B cell (primary cell): ENCODE data around the gene S100A1. TPM values are rescaled to one million over a fixed set of nuclear protein-coding genes. Genes with fewer than 3 reads are reported as not detected.
"Not testable (repeated sequence)": the region's sequence is repeated elsewhere in the genome, so short reads cannot be mapped to it uniquely, and the experiment has no call there.

Experiments
- ATAC-seq: fragments of 200-7000 bp; cut with Tn5 transposase; one replicate; pipeline ENCODE4 v1.10.0; 2021; ENCODE audit warnings: low read depth, mild to moderate bottlenecking, moderate number of reproducible peaks, moderate library complexity
- CTCF ChIA-PET: fragments of 350-600 bp; sonication (Branson Sonifier 250); formaldehyde crosslinking; loops from one replicate; lab custom pipeline; 2021; ENCODE audit warnings: antibody characterized with exemption, inconsistent platforms; lab: Charles Lee
- POLR2A ChIA-PET: fragments of 350-600 bp; sonication (Branson Sonifier 250); formaldehyde crosslinking; loops from one replicate; lab custom pipeline; 2021; ENCODE audit warnings: antibody characterized with exemption; lab: Charles Lee
- DNase-seq: peaks from one replicate; pipeline ENCODE4 v3.0.0; 2013
- H2AFZ ChIP-seq: 2 replicates; pipeline ENCODE4 v1.6.1; 2012; ENCODE audit warnings: mild to moderate bottlenecking, low read depth, low read length; ENCODE audit not compliant: insufficient read depth, poor library complexity, severe bottlenecking
- H3K27ac ChIP-seq, 2 donors: 1 replicate in 1 of 2; 2 replicates in 1 of 2; pipeline ENCODE4 v1.5.1; 2012 to 2013; ENCODE audit warnings: low read length in 2 of 2, mild to moderate bottlenecking in 2 of 2, moderate library complexity in 1 of 2
- H3K27me3 ChIP-seq, 4 experiments: fragments of 200-600 bp in 1 of 4; sonication (generic) in 1 of 4; replicated peaks in 1 of 4; 1 replicate in 2 of 4; 2 replicates in 2 of 4; pipeline versions ENCODE4 v1.6.1 to v1.7.0; 2013 to 2016; ENCODE audit warnings: low read length in 3 of 4, mild to moderate bottlenecking in 2 of 4, mixed read lengths in 1 of 4, moderate library complexity in 1 of 4; ENCODE audit not compliant: insufficient read depth in 4 of 4, control insufficient read depth in 3 of 4; ENCODE audit errors: control extremely low read depth in 1 of 4
- H3K36me3 ChIP-seq, 2 experiments: replicated peaks in 1 of 2; 1 replicate in 1 of 2; 2 replicates in 1 of 2; pipeline versions ENCODE4 v1.6.1 to v1.7.1; 2013; ENCODE audit warnings: low read length in 1 of 2; ENCODE audit not compliant: insufficient read depth in 2 of 2, control insufficient read depth in 1 of 2; ENCODE audit errors: control extremely low read depth in 1 of 2, extremely low read depth in 1 of 2
- H3K4me1 ChIP-seq, 2 donors: fragments of 200-600 bp in 1 of 2; sonication (generic) in 1 of 2; 1 replicate in 1 of 2; 2 replicates in 1 of 2; pipeline versions ENCODE4 v1.5.1 to v1.6.1; 2013 to 2017; ENCODE audit warnings: low read length in 2 of 2; ENCODE audit not compliant: control insufficient read depth in 2 of 2, insufficient read depth in 2 of 2
- H3K4me2 ChIP-seq: replicated peaks from 2 replicates; pipeline ENCODE3; 2012; ENCODE audit warnings: mild to moderate bottlenecking, low read depth, low read length; ENCODE audit not compliant: poor library complexity, severe bottlenecking
- H3K4me3 ChIP-seq, 5 experiments: fragments of 200-600 bp in 1 of 5; sonication (generic) in 1 of 5; 1 replicate in 3 of 5; 2 replicates in 2 of 5; pipeline versions ENCODE4 v1.5.1 to v1.7.0; 2011 to 2016; ENCODE audit warnings: low read length in 4 of 5, mild to moderate bottlenecking in 4 of 5, low read depth in 2 of 5, control low read depth in 1 of 5, moderate library complexity in 1 of 5; ENCODE audit not compliant: insufficient read depth in 1 of 5; ENCODE audit errors: control extremely low read depth in 1 of 5, extremely low read depth in 1 of 5
- H3K79me2 ChIP-seq: fragments of 200-600 bp; sonication (generic); one replicate; pipeline ENCODE4 v1.6.0; 2016; ENCODE audit warnings: low read length; ENCODE audit not compliant: control insufficient read depth, insufficient read depth
- H3K9ac ChIP-seq: fragments of 200-600 bp; sonication (generic); 2 replicates; pipeline ENCODE4 v1.6.1; 2017; ENCODE audit warnings: mild to moderate bottlenecking, low read length, moderate library complexity
- H3K9me3 ChIP-seq, 3 donors: one replicate each; pipeline versions ENCODE4 v1.6.1 to v1.7.1; 2013; ENCODE audit warnings: low read length in 2 of 3; ENCODE audit not compliant: control insufficient read depth in 2 of 3, insufficient read depth in 1 of 3; ENCODE audit errors: control extremely low read depth in 1 of 3
- H4K20me1 ChIP-seq: 2 replicates; pipeline ENCODE4 v1.6.0; 2012; ENCODE audit warnings: mild to moderate bottlenecking, low read length; ENCODE audit not compliant: insufficient read depth, control insufficient read depth, poor library complexity, severe bottlenecking
- H3K27ac Mint-ChIP-seq: one replicate; pipeline ENCODE4 v1.8.0; 2021; ENCODE audit warnings: mixed read lengths
- H3K27me3 Mint-ChIP-seq: one replicate; pipeline ENCODE4 v1.8.0; 2021; ENCODE audit warnings: mixed read lengths
- H3K4me1 Mint-ChIP-seq: one replicate; pipeline ENCODE4 v1.8.0; 2021; ENCODE audit warnings: mixed read lengths
- H3K4me3 Mint-ChIP-seq: one replicate; pipeline ENCODE4 v1.8.0; 2021; ENCODE audit warnings: mixed read lengths
- H3K9me3 Mint-ChIP-seq: one replicate; pipeline ENCODE4 v1.8.0; 2022; ENCODE audit warnings: mixed read lengths; ENCODE audit not compliant: insufficient read depth
- EZH2 ChIP-seq: IDR thresholded peaks from 2 replicates; pipeline ENCODE4 v1.6.1; 2012; ENCODE audit warnings: borderline replicate concordance, low read depth, mild to moderate bottlenecking, moderate library complexity, low read length; ENCODE audit not compliant: insufficient read depth, poor library complexity, severe bottlenecking
- WGBS: methylation state at CpG from one replicate; pipeline ENCODE4 v1.1.5; 2013; ENCODE audit warnings: missing lambda C conversion rate; ENCODE audit not compliant: insufficient coverage; 5-methylcytosine and 5-hydroxymethylcytosine counted together
- intact Hi-C: fragments of 100-400 bp; cut with micrococcal nuclease; formaldehyde crosslinking; loops from one replicate; pipeline ENCODE4 v1.10.0; 2022
- polyA plus RNA-seq: library from polyadenylated mRNA; depleted of rRNA; stranded (reverse); fragments of >200 nt; gene quantifications from 2 replicates; pipeline ENCODE4 v1.2.3, GENCODE V29; 2012
- total RNA-seq, 2 donors: library from RNA; stranded (reverse); fragments of 120-200 nt in 1 of 2; gene quantifications; 1 replicate in 1 of 2; 2 replicates in 1 of 2; pipeline versions ENCODE4 v1.2.3 to v1.2.4, GENCODE V29; 2013 to 2022
- TF ChIP-seq, protein P1 (sequence below): fragments of 200-600 bp; IDR thresholded peaks from one replicate; pipeline ENCODE4 v1.8.0; 2022; ENCODE audit warnings: antibody characterized with exemption, mild to moderate bottlenecking

The S100A1 gene
- total and polyA plus RNA-seq, 2 donors (not counting 1 experiment from before 2014, with no cell fraction given) = not detected

DNA sequence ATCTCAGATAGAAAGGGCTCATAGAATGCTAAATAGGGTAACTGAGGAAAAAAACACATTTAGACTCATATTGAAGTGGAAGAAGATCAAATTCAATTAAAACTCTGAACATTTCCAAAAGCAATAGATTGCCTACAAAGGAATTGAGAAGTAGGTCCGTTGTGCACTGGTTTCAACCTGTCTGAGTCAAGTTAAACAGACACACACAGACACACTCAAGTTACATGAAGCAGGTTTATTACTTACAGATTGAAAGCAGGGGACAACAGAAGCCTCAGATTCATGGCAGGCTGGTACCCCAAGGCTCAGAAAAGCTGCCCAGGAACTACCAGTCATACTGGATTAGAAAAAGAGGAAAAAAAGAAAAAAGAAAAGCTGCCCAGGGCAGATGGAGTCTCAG lies 41.9 kb upstream of the S100A1 start:
- intact Hi-C loops = no loop called here

DNA sequence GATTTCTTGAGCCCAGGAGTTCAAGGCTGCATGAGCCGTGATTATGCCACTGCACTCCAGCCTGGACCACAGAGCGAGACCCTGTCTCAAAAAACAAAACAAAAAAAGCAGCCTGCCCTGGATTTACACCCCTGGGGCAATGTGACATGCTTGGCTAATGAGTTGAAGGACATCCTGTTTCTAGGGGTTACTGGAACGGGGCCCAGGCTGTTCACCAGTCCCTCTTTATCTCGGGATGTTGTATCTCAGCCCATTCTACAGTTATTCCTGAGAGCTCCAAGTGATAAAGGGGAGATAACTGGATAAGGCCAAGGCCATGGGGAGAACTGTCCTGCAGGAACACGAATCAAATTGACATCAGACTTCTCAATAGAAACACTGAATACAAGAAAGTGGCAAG lies 40.9 kb upstream of the S100A1 start:
- Histone ChIP-seq H3K79me2 (no peaks in the 10 kb centered on the region), H3K4me3 (no peak overlapping the region), H3K9me3 (no peaks in the 10 kb centered on the region), H3K36me3 (no peaks in the 10 kb centered on the region), H2AFZ (no peak overlapping the region), H3K4me2 (no peak overlapping the region), H3K27ac (no peak overlapping the region), H3K9ac (no peak overlapping the region), H3K4me1 (no peaks in the 10 kb centered on the region), H3K27me3 (no peaks in the 10 kb centered on the region), H4K20me1 (no peaks in the 10 kb centered on the region)
- Mint-ChIP-seq H3K27ac (no peak overlapping the region), H3K4me3 (no peak overlapping the region), H3K9me3 (no peaks in the 10 kb centered on the region), H3K4me1 (no peaks in the 10 kb centered on the region), H3K27me3 (peaks cover 10% of the 10 kb centered on the region)
- WGBS = 73% methylated on average over 3 of the region's 5 CpGs
- ATAC-seq = no peak
- DNase-seq = no peak
- no peak for TF ChIP-seq EZH2
- TF ChIP-seq, protein P1, sequence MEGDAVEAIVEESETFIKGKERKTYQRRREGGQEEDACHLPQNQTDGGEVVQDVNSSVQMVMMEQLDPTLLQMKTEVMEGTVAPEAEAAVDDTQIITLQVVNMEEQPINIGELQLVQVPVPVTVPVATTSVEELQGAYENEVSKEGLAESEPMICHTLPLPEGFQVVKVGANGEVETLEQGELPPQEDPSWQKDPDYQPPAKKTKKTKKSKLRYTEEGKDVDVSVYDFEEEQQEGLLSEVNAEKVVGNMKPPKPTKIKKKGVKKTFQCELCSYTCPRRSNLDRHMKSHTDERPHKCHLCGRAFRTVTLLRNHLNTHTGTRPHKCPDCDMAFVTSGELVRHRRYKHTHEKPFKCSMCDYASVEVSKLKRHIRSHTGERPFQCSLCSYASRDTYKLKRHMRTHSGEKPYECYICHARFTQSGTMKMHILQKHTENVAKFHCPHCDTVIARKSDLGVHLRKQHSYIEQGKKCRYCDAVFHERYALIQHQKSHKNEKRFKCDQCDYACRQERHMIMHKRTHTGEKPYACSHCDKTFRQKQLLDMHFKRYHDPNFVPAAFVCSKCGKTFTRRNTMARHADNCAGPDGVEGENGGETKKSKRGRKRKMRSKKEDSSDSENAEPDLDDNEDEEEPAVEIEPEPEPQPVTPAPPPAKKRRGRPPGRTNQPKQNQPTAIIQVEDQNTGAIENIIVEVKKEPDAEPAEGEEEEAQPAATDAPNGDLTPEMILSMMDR = no peak
- intact Hi-C loops = no loop called here
- ChIA-PET POLR2A (no interaction called here), CTCF (interaction anchor here (1.0 to 2.8 kb wide), 3 partner anchors 11 to 17 kb away, joined by 3 to 14 read pairs (median 5); no protein-coding TSS in a partner anchor)

More for the DNA sequence above, 41.9 kb upstream of the S100A1 start:
- Histone ChIP-seq H3K27me3 (no peaks in the 10 kb centered on the region), H3K79me2 (no peaks in the 10 kb centered on the region), H3K4me3 (no peak overlapping the region), H3K4me1 (no peaks in the 10 kb centered on the region), H3K36me3 (no peaks in the 10 kb centered on the region), H3K9me3 (no peaks in the 10 kb centered on the region), H3K27ac (no peak overlapping the region), H3K9ac (no peak overlapping the region), H4K20me1 (no peaks in the 10 kb centered on the region), H3K4me2 (no peak overlapping the region), H2AFZ (no peak overlapping the region)
- DNase-seq = no peak
- Mint-ChIP-seq H3K4me3 (no peak overlapping the region), H3K27ac (no peak overlapping the region), H3K27me3 (peaks cover 10% of the 10 kb centered on the region), H3K9me3 (no peaks in the 10 kb centered on the region), H3K4me1 (no peaks in the 10 kb centered on the region)
- no peak for ATAC-seq
- TF ChIP-seq, protein P1 = no peak
- no peak for TF ChIP-seq EZH2
- ChIA-PET POLR2A (interaction anchor here (0.7 kb wide), 1 partner anchor 139 kb away, joined by 3 read pairs; no protein-coding TSS in a partner anchor), CTCF (interaction anchor here (1.0 to 2.8 kb wide), 3 partner anchors 12 to 17 kb away, joined by 3 to 14 read pairs (median 5); no protein-coding TSS in a partner anchor)
- no CpG with 5 or more reads among the region's 1 CpG for WGBS

DNA sequence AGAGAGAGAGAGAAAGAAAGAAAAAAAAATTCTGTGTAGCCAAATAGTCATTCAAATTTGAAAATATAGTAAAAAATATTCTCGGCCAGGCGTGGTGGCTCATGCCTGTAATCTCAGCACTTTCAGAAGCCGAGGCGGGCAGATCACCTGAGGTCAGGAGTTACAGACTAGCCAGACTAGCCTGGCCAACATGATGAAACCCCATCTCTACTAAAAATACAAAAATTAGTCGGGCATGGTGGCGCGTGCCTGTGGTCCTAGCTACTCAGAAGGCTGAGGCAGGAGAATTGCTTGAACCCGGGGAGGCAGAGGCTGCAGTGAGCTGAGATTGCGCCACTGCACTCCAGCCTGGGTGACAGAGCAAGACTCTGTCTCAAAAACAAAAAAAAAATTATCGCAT lies 40.2 kb upstream of the S100A1 start:
- H3K4me1 ChIP-seq, ATAC-seq, H3K9ac ChIP-seq, intact Hi-C loops, H3K4me3 ChIP-seq, H3K27me3 ChIP-seq, H3K27ac ChIP-seq, H4K20me1 ChIP-seq, H3K4me1 Mint-ChIP-seq, H3K9me3 Mint-ChIP-seq, H3K4me3 Mint-ChIP-seq, H3K36me3 ChIP-seq, H3K27ac Mint-ChIP-seq, DNase-seq, H3K79me2 ChIP-seq, H3K9me3 ChIP-seq, H3K4me2 ChIP-seq, H2AFZ ChIP-seq: not testable (repeated sequence)
- peaks cover 10% of the 10 kb centered on the region for H3K27me3 Mint-ChIP-seq
- ChIA-PET POLR2A (interaction anchor here (0.7 kb wide), 1 partner anchor 62 kb away, joined by 5 read pairs; no protein-coding TSS in a partner anchor), CTCF (interaction anchor here (0.9 to 1.4 kb wide), 2 partner anchors 11 to 18 kb away, joined by 5 read pairs; no protein-coding TSS in a partner anchor)
- 97% methylated on average over 7 of the region's 10 CpGs for WGBS
